GM12891 (cell line): ENCODE measurements around the gene HS2ST1.

Source experiments
- POLR2A ChIP-seq: IDR thresholded peaks from 2 replicates; pipeline ENCODE4 v1.6.1; 2011; ENCODE audit warnings: low read depth, low read length, control low read depth
- POLR2AphosphoS5 ChIP-seq: IDR thresholded peaks from 2 replicates; pipeline ENCODE4 v1.6.1; 2011; ENCODE audit warnings: low read depth, low read length, control low read depth

DNA sequence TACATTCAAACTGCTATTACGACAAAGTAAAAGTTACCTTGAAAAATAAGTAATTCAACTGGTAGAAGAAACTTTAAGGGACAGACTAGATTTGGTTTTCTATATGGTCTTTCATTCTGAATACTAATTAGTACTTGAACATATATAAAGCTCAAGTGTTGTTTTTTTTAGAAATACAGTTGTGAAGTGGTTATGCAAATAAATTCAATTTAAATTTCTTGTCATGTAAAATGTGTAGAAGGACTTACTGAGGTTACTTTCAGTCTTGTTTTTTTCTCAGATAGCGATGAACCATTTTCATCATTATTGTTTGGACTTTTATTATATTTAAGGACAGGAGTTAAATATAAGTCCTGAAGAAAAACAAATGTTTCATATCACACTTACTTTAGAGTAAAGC lies 24.4 kb downstream of the HS2ST1 start:
- TF ChIP-seq POLR2AphosphoS5 = no peak
- TF ChIP-seq POLR2A = no peak
